Left kidney (tissue), 2 donors: ENCODE results near the gene KCNQ1. TPM values are rescaled to one million over a fixed set of nuclear protein-coding genes. Genes with fewer than 3 reads are reported as not detected.

Experiments used
- DNase-seq: peaks from one replicate; pipeline ENCODE4 v3.0.0-alpha.2; 2013
- polyA plus RNA-seq: library from polyadenylated mRNA; unstranded; fragments of 120-200 nt; gene quantifications from one replicate; pipeline ENCODE4 v1.2.1, GENCODE V29; 2013; ENCODE audit not compliant: insufficient read length

Gene KCNQ1
- polyA plus RNA-seq, 1 donor: 9.1 TPM

DNA sequence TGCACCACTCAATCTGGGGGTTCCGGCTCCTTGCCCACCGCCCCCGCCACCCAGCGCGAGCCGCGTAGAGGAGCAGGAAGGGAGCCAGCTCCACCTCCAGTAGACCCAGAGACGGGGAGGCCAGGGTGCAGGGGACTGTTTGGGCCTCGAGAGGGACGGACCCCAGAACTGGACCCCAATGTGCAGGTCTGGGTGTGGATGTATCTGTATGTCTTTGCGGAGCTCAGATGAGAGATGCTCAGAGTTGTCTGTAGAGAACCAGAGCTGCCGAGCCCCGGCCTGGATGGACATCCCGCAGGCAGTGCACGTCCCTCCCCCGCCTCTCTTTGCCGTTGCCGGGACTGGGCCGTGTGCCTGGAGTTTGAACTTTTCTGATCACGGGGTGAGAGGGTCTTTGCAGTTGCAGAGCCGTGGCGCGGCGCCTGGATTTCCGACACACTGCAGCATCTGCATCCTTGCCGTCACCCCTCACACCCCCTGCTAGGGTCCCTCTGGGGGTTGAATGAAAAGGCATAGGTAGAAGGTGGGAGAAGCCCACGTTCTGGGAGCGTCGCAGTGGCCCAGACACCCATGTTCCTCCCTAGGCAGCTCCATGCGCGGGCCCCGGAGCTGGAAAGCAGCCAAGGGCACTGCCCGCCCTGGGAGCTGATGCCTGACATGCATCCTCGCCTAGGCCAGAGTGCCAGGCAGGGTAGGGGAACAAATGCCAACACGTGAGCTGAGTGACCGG lies 105.2 kb downstream of the KCNQ1 start:
- no peak for DNase-seq

GRCh38 chr11:2550606-2550970 lies 105.8 kb downstream of the KCNQ1 start:
- DNase-seq: no peak

DNA sequence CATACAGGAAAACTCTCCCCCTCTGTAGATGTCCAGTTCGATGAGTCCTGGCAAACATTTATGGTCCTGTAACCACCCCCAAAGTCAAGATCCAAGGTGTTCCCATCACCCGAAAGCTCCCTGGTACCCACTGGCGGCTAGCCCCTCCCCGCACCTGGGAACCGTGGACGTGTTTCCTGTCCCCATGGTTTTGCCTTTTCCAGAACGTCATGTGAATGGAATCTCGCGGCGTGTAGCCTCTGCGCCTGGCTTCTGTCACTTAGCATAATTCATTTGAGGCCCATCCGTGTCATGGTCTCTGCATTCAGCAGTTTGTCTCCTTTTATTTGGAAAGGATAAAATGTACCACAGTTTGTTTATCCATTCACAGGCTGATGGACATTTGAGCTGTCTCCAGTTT lies 106.3 kb downstream of the KCNQ1 start:
- no peak for DNase-seq

DNA sequence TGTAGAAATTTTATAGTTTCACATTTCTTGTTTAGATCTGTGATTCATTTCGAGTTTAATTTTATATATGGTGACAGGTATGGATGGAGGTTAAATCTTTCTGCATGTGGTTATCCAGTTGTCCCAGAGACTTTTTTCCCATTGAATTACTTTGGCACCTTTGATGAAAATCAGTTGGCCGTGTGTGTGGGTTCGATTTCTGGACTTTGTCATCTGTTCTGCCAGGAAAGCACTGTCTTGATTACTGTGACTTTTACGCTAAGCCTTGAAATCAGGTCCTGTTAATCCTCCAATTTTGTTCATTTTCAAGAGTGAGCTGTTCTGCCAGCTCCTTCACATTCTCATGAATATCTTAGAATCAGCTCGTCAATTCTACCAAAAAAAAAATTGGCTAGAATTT lies 107.4 kb downstream of the KCNQ1 start:
- DNase-seq: no peak

GRCh38 chr11:2553198-2553597 lies 108.4 kb downstream of the KCNQ1 start:
- no peak for DNase-seq

- DNase-seq: no peak
These were observed 109.1 kb downstream of the KCNQ1 start for GRCh38 chr11:2553886-2554285.

GRCh38 chr11:2554338-2555207 lies 109.8 kb downstream of the KCNQ1 start:
- DNase-seq: no peak

DNA sequence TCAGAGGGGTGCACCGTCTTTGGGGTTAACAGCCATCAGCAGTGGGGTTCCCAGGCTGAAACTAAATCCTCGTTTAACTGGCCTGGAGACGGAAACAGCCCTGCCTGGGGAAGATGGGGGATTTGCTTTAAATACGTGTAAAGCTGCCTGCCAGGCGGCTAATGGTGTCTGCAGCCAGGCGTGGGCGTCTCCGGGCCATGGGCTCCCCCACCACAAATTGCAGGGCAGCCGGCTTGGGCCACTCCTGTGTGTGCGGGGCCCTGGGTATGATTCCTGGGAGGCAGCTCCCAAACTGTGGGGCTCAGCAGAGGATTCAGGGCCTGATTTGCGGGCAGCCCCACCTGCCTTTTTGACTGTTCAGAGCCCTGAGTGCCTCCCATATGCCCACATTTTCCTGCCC lies 110.5 kb downstream of the KCNQ1 start:
- DNase-seq: no peak

- DNase-seq: no peak
These were observed 111.1 kb downstream of the KCNQ1 start for GRCh38 chr11:2555891-2556290.

DNA sequence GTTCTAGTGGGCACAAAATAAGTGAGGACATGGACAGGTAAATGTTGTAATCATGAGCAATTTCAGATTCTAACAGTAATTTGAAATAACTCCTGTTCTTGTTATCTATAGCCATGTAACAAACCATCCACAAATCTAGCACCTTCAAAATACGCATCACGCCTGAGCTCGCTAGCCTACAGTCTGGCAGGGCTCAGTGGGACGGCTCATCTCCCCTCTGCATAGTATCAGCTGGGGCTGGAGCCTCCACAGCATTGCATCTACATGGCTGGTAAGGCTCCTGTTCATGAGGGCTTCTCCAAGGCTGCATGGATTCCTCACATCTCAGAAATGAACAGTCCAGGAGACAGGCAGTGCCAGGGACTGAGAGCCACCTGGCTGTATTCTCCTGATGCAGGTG lies 112.6 kb downstream of the KCNQ1 start:
- DNase-seq: no peak

GRCh38 chr11:2558397-2558796 lies 113.6 kb downstream of the KCNQ1 start:
- no peak for DNase-seq

DNA sequence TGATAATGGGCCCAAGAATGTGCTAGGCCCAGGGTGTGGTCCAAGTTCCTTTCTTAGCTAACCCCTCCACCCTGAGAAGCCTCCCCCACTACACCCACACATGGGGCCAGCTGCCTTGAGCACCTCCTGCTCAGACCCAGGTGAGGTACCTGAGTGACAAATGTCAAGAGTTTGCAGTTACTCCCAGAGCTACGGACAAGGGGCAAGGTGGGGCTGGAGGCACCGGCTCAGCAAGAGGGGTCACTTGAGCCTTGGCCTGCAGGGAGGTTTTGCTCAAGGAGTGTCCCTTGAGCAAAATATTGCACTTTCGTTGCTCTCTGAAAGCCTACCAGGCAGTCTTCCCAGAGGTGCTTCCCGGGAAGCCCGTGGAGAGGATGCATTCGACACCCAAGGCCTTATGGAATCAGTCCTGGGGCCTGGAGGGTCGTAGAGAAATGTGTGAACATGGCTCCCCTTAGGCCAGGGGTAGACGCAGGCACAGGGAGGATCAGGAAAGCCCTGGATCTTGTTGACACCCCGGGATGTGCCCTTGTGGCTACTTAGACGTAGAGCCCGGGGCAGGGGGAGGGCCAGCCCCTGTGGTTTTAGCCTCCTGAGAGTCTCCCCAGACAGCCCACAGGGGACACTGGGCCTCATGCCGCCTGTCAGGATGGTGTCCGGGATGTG lies 114.2 kb downstream of the KCNQ1 start:
- DNase-seq: no peak

GRCh38 chr11:2559527-2560311 lies 114.9 kb downstream of the KCNQ1 start:
- no peak for DNase-seq

GRCh38 chr11:2561696-2562581 lies 117.1 kb downstream of the KCNQ1 start:
- no peak for DNase-seq

DNA sequence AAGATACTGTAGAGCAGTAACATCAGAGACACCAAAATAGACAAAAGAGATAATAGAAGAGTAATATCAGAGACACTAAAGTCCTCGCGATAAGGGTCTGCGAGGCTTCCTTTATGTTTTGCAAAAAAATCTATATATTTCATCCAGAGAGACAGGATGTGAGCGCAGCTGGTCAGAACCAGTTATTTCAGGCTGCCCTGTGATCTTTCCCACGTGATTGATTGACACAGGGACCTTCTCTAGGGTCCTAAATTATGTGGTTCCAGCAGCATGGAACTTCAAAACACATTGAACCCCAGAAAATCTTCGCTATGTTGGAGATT lies 118.0 kb downstream of the KCNQ1 start:
- DNase-seq: no peak

DNA sequence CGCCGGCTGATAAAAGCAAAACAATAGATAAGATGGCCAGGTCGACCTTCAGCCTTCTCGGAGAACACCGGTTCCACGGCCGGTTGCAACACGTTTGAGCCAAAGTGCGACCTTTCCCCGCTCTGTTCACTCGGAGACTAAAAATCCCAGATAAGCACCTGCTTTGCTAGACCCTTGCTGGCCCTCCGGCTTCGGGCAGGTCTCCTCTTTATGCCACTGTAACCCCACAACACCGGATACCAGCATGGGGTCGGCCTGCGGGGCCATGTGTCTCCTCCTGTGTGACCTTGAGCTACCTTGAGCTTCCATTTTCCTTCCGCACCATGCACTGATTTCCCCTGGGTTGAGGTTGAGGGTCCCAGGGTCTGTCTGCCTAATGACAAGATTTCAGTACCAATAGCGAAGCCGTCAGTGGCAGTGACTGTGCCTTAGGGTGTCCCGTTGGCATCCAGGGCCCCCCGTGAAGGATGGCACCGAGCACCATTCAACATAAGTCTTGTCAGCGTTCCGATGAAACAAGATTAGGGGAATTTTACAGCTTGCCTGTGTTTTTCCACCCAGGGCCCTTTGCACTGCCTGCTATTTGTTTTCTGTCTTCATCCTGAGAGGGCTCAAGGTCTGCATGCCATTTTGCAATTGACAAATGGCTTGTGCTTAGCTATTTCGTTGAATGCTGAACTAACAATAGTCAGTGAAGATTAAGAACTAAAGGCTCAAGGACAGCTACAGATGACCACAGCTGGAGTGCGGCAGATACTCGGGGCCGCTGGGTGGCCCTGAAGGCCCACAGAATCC lies 118.6 kb downstream of the KCNQ1 start:
- DNase-seq: no peak

- DNase-seq: no peak
These were observed 119.3 kb downstream of the KCNQ1 start for GRCh38 chr11:2564008-2564530.

- DNase-seq: no peak
These were observed 120.0 kb downstream of the KCNQ1 start for GRCh38 chr11:2564588-2565425.
